ENCODE results near the gene KLHL29. TPM values are rescaled to one million over a fixed set of nuclear protein-coding genes. Genes with fewer than 3 reads are reported as not detected.

KLHL29 gene
- total and polyA plus RNA-seq, 7 experiments from 2014 or later: 0.59 to 6.5 (median 5.6) TPM

DNA sequence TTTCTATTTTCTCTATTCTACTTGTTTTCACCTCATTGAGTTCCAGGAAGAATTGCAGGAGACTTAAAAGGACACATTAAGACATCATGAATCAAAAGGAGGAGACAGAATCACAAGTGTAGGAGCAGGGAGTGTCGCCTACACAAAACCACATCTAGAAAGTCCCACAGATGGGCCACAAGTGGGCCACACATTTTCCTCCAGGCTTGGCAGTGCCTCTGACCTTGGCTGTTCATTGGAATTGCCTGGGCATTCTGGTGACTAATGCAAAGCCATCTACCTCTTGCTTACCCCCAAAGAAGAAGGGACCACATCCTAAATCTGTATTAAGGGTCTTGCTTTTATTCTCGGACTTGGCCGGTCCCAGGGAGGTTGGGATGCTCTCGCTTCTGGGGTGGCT lies 103.6 kb downstream of the KLHL29 start:
- ATAC-seq (no peak), DNase-seq (peak in 1 of 9 donors; percentile 43)
- Mint-ChIP-seq H3K4me3 (peak overlapping the region in 2 of 10 donors; percentile 56 to 68), H3K9me3 (peaks cover 0 to 4% (median 0%) of the 10 kb centered on the region in 11 donors), H3K36me3 (peaks cover 0 to 6% (median 0%) of the 10 kb centered on the region in 5 donors), H3K4me1 (peaks cover 8 to 67% (median 13%) of the 10 kb centered on the region in 7 donors), H3K27ac (peak overlapping the region in 1 of 9 donors; percentile 62), H3K27me3 (peaks cover 0 to 12% (median 11%) of the 10 kb centered on the region in 5 donors)
- CTCF ChIA-PET: no interaction called here
- Histone ChIP-seq H3K27me3 (ENCODE audit: control insufficient read depth in 2 of 2, insufficient read depth in 2 of 2, low read length in 2 of 2) (no peaks in the 10 kb centered on the region), H3K4me3 (ENCODE audit: low read length) (no peak overlapping the region), H3K27ac (ENCODE audit: low read depth, low read length) (no peak overlapping the region), H3K9me3 (ENCODE audit: control insufficient read depth in 2 of 3, low read length in 3 of 3) (no peaks in the 10 kb centered on the region), H3K4me1 (ENCODE audit: control insufficient read depth in 2 of 2, insufficient read depth in 2 of 2, low read length in 2 of 2) (peaks cover 0 to 2% of the 10 kb centered on the region in 2 donors), H3K36me3 (ENCODE audit: control insufficient read depth in 2 of 3, insufficient read depth in 3 of 3, low read length in 3 of 3) (no peaks in the 10 kb centered on the region)
- POLR2A ChIA-PET: no interaction called here
- intact Hi-C loops (cut with micrococcal nuclease): no loop called here

GRCh38 chr2:23489471-23490322 lies 104.7 kb downstream of the KLHL29 start:
- Histone ChIP-seq H3K4me3 (ENCODE audit: low read length) (no peak overlapping the region), H3K4me1 (ENCODE audit: control insufficient read depth in 2 of 2, insufficient read depth in 2 of 2, low read length in 2 of 2) (peaks cover 0 to 2% of the 10 kb centered on the region in 2 donors), H3K9me3 (ENCODE audit: control insufficient read depth in 2 of 3, low read length in 3 of 3) (no peaks in the 10 kb centered on the region), H3K36me3 (ENCODE audit: control insufficient read depth in 2 of 3, insufficient read depth in 3 of 3, low read length in 3 of 3) (no peaks in the 10 kb centered on the region), H3K27me3 (ENCODE audit: control insufficient read depth in 2 of 2, insufficient read depth in 2 of 2, low read length in 2 of 2) (no peaks in the 10 kb centered on the region), H3K27ac (ENCODE audit: low read depth, low read length) (no peak overlapping the region)
- CTCF ChIA-PET: no interaction called here
- Mint-ChIP-seq H3K27me3 (peaks cover 0 to 12% (median 4%) of the 10 kb centered on the region in 5 donors), H3K4me1 (peaks cover 11 to 65% (median 14%) of the 10 kb centered on the region in 7 donors), H3K36me3 (peaks cover 0 to 3% (median 0%) of the 10 kb centered on the region in 5 donors), H3K27ac (peak overlapping the region in 1 of 9 donors; percentile 83), H3K4me3 (peak overlapping the region in 2 of 10 donors; percentile 26 to 80), H3K9me3 (peaks cover 0 to 3% (median 0%) of the 10 kb centered on the region in 11 donors)
- intact Hi-C loops (cut with micrococcal nuclease): loop anchor here in 1 of 2 donors (1.0 kb wide), 1 partner anchor 8 kb away; no protein-coding TSS in a partner anchor
- POLR2A ChIA-PET: no interaction called here
- DNase-seq (peak in 1 of 9 donors; percentile 50), ATAC-seq (no peak)

GRCh38 chr2:23491591-23492336 lies 106.8 kb downstream of the KLHL29 start:
- intact Hi-C loops (cut with micrococcal nuclease): no loop called here
- no peak for ATAC-seq
- DNase-seq: no peak
- peak overlapping the region in 1 of 10 donors; percentile 36 for H3K4me3 Mint-ChIP-seq
- H3K27ac Mint-ChIP-seq: peak overlapping the region in 2 of 9 donors; percentile 59 to 62
- H3K36me3 Mint-ChIP-seq: no peaks in the 10 kb centered on the region
- Histone ChIP-seq H3K27ac (ENCODE audit: low read depth, low read length) (no peak overlapping the region), H3K9me3 (ENCODE audit: control insufficient read depth in 2 of 3, low read length in 3 of 3) (no peaks in the 10 kb centered on the region), H3K27me3 (ENCODE audit: control insufficient read depth in 2 of 2, insufficient read depth in 2 of 2, low read length in 2 of 2) (no peaks in the 10 kb centered on the region), H3K36me3 (ENCODE audit: control insufficient read depth in 2 of 3, insufficient read depth in 3 of 3, low read length in 3 of 3) (no peaks in the 10 kb centered on the region), H3K4me1 (ENCODE audit: control insufficient read depth in 2 of 2, insufficient read depth in 2 of 2, low read length in 2 of 2) (peaks cover 0 to 20% of the 10 kb centered on the region in 2 donors), H3K4me3 (ENCODE audit: low read length) (no peak overlapping the region)
- H3K4me1 Mint-ChIP-seq: peaks cover 20 to 75% (median 28%) of the 10 kb centered on the region in 7 donors
- POLR2A ChIA-PET: interaction anchor here (1.0 kb wide), 1 partner anchor 41 kb away, joined by 3 read pairs; no protein-coding TSS in a partner anchor
- peaks cover 0 to 8% (median 0%) of the 10 kb centered on the region in 5 donors for H3K27me3 Mint-ChIP-seq
- no peaks in the 10 kb centered on the region for H3K9me3 Mint-ChIP-seq
- CTCF ChIA-PET: no interaction called here

DNA sequence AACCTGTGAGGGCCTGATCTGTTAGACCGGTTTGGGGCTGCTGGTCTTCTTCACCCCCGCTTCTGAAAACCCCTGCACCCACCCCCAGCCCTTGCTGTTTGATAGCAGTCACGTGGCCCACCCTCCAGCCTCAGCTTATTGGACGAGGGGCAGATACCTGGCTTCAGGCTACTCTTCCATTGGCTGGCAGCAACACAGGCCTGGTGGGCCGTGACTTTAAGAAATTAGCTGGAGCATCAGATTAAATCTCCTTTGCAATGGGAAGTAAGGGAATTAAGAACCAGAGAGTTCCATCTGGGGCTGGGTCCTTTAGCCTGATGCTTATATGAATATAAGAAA lies 107.3 kb downstream of the KLHL29 start:
- DNase-seq (no peak), ATAC-seq (no peak)
- peaks cover 0 to 8% (median 0%) of the 10 kb centered on the region in 5 donors for H3K27me3 Mint-ChIP-seq
- H3K27me3 ChIP-seq (ENCODE audit: control insufficient read depth in 2 of 2, insufficient read depth in 2 of 2, low read length in 2 of 2): no peaks in the 10 kb centered on the region
- ChIA-PET POLR2A (interaction anchor here (1.0 kb wide), 1 partner anchor 41 kb away, joined by 3 read pairs; no protein-coding TSS in a partner anchor), CTCF (no interaction called here)
- no peaks in the 10 kb centered on the region for H3K36me3 ChIP-seq (ENCODE audit: control insufficient read depth in 2 of 3, insufficient read depth in 3 of 3, low read length in 3 of 3)
- no peaks in the 10 kb centered on the region for H3K36me3 Mint-ChIP-seq
- H3K4me3 Mint-ChIP-seq: no peak overlapping the region
- H3K4me1 Mint-ChIP-seq: peaks cover 25 to 77% (median 34%) of the 10 kb centered on the region in 7 donors
- H3K9me3 ChIP-seq (ENCODE audit: control insufficient read depth in 2 of 3, low read length in 3 of 3): no peaks in the 10 kb centered on the region
- H3K27ac Mint-ChIP-seq: peak overlapping the region in 2 of 9 donors; percentile 59 to 62
- intact Hi-C loops (cut with micrococcal nuclease): no loop called here
- peaks cover 0 to 25% of the 10 kb centered on the region in 2 donors for H3K4me1 ChIP-seq (ENCODE audit: control insufficient read depth in 2 of 2, insufficient read depth in 2 of 2, low read length in 2 of 2)
- H3K9me3 Mint-ChIP-seq: no peaks in the 10 kb centered on the region
- H3K27ac ChIP-seq (ENCODE audit: low read depth, low read length): no peak overlapping the region
- no peak overlapping the region for H3K4me3 ChIP-seq (ENCODE audit: low read length)

GRCh38 chr2:23492921-23493320 lies 107.9 kb downstream of the KLHL29 start:
- CTCF ChIA-PET: no interaction called here
- Mint-ChIP-seq H3K27me3 (peaks cover 0 to 12% (median 0%) of the 10 kb centered on the region in 5 donors), H3K4me1 (peaks cover 30 to 77% (median 38%) of the 10 kb centered on the region in 7 donors), H3K36me3 (no peaks in the 10 kb centered on the region), H3K9me3 (no peaks in the 10 kb centered on the region), H3K4me3 (no peak overlapping the region), H3K27ac (no peak overlapping the region)
- DNase-seq (no peak), ATAC-seq (no peak)
- no peaks in the 10 kb centered on the region for H3K9me3 ChIP-seq (ENCODE audit: control insufficient read depth in 2 of 3, low read length in 3 of 3)
- H3K4me1 ChIP-seq (ENCODE audit: control insufficient read depth in 2 of 2, insufficient read depth in 2 of 2, low read length in 2 of 2): peaks cover 0 to 30% of the 10 kb centered on the region in 2 donors
- POLR2A ChIA-PET: interaction anchor here (0.7 kb wide), 1 partner anchor 31 kb away, joined by 3 read pairs; no protein-coding TSS in a partner anchor
- no peaks in the 10 kb centered on the region for H3K27me3 ChIP-seq (ENCODE audit: control insufficient read depth in 2 of 2, insufficient read depth in 2 of 2, low read length in 2 of 2)
- H3K4me3 ChIP-seq (ENCODE audit: low read length): no peak overlapping the region
- H3K27ac ChIP-seq (ENCODE audit: low read depth, low read length): no peak overlapping the region
- intact Hi-C loops (cut with micrococcal nuclease): no loop called here
- no peaks in the 10 kb centered on the region for H3K36me3 ChIP-seq (ENCODE audit: control insufficient read depth in 2 of 3, insufficient read depth in 3 of 3, low read length in 3 of 3)

- Mint-ChIP-seq H3K36me3 (no peaks in the 10 kb centered on the region), H3K4me3 (no peak overlapping the region), H3K9me3 (no peaks in the 10 kb centered on the region), H3K27me3 (peaks cover 0 to 14% (median 0%) of the 10 kb centered on the region in 5 donors), H3K4me1 (peaks cover 29 to 74% (median 40%) of the 10 kb centered on the region in 7 donors), H3K27ac (no peak overlapping the region)
- CTCF ChIA-PET: no interaction called here
- Histone ChIP-seq H3K36me3 (ENCODE audit: control insufficient read depth in 2 of 3, insufficient read depth in 3 of 3, low read length in 3 of 3) (no peaks in the 10 kb centered on the region), H3K9me3 (ENCODE audit: control insufficient read depth in 2 of 3, low read length in 3 of 3) (no peaks in the 10 kb centered on the region), H3K27ac (ENCODE audit: low read depth, low read length) (no peak overlapping the region), H3K4me1 (ENCODE audit: control insufficient read depth in 2 of 2, insufficient read depth in 2 of 2, low read length in 2 of 2) (peaks cover 0 to 32% of the 10 kb centered on the region in 2 donors), H3K27me3 (ENCODE audit: control insufficient read depth in 2 of 2, insufficient read depth in 2 of 2, low read length in 2 of 2) (no peaks in the 10 kb centered on the region), H3K4me3 (ENCODE audit: low read length) (no peak overlapping the region)
- DNase-seq (no peak), ATAC-seq (no peak)
- intact Hi-C loops (cut with micrococcal nuclease): no loop called here
- POLR2A ChIA-PET: no interaction called here
These were observed 108.9 kb downstream of the KLHL29 start for GRCh38 chr2:23493846-23494245.

Data from naive thymus-derived CD4-positive, alpha-beta T cell (primary cell).